Right lobe of liver (tissue), 4 donors: ENCODE results near the gene PTGES3L.

Experiments
- POLR2A ChIP-seq: fragments of 450-650 bp; IDR thresholded peaks from one replicate; pipeline ENCODE4 v1.6.1; 2017; ENCODE audit warnings: antibody characterized with exemption, mild to moderate bottlenecking
- TF ChIP-seq, protein P1 (sequence below), 4 donors: fragments of 200-600 bp in 3 of 4; fragments of 450-650 bp in 1 of 4; IDR thresholded peaks; one replicate each; pipeline versions ENCODE4 v1.5.1 to v1.8.0; 2016 to 2022; ENCODE audit warnings: antibody characterized with exemption in 4 of 4, mild to moderate bottlenecking in 2 of 4
- donor health status: DM: no; HTN: no; CAD: no.
- donor health status: DM: no; HTN: no; CAD: no.
- donor health status: DM: no; HTN: yes; CAD: no.

DNA sequence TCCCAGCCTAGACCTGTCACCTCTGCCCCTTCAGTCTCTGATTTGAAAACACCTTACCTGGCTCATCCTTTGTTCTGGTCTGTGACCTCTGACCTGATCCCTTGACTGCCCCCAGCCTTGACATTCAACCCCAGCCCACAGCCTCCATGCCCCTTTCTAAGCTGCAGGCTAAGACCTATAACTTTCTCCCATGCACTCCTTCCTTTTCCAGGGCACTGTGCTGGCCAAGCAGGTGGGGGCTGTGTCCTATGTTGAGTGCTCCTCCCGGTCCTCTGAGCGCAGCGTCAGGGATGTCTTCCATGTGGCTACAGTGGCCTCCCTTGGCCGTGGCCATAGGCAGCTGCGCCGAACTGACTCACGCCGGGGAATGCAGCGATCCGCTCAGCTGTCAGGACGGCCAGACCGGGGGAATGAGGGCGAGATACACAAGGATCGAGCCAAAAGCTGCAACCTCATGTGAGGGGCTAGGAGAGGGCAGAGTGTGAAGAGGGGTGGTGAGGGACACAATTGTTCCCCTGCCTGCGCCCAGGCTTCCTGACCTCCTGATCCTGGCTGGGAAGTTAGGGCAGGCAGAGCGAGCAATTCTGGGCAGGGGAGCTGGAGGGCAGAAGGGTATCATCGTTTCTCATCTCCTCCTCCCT, 48.5 kb upstream of the PTGES3L start:
- TF ChIP-seq, protein P1, sequence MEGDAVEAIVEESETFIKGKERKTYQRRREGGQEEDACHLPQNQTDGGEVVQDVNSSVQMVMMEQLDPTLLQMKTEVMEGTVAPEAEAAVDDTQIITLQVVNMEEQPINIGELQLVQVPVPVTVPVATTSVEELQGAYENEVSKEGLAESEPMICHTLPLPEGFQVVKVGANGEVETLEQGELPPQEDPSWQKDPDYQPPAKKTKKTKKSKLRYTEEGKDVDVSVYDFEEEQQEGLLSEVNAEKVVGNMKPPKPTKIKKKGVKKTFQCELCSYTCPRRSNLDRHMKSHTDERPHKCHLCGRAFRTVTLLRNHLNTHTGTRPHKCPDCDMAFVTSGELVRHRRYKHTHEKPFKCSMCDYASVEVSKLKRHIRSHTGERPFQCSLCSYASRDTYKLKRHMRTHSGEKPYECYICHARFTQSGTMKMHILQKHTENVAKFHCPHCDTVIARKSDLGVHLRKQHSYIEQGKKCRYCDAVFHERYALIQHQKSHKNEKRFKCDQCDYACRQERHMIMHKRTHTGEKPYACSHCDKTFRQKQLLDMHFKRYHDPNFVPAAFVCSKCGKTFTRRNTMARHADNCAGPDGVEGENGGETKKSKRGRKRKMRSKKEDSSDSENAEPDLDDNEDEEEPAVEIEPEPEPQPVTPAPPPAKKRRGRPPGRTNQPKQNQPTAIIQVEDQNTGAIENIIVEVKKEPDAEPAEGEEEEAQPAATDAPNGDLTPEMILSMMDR (IDR thresholded peaks at IDR 0.05): no peak
- no peak for TF ChIP-seq POLR2A
